HPDE6-E6E7 (cell line): ENCODE results near the gene ZNF280B.

Experiments
- DNase-seq: peaks from one replicate; pipeline ENCODE4 v3.0.0; 2011; ENCODE audit warnings: missing footprints; ENCODE audit errors: extremely low spot score

The ZNF280B gene, protein sequence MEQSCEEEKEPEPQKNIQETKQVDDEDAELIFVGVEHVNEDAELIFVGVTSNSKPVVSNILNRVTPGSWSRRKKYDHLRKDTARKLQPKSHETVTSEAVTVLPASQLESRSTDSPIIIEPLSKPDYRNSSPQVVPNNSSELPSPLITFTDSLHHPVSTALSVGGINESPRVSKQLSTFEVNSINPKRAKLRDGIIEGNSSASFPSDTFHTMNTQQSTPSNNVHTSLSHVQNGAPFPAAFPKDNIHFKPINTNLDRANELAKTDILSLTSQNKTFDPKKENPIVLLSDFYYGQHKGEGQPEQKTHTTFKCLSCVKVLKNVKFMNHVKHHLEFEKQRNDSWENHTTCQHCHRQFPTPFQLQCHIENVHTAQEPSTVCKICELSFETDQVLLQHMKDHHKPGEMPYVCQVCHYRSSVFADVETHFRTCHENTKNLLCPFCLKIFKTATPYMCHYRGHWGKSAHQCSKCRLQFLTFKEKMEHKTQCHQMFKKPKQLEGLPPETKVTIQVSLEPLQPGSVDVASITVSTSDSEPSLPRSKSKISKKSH

DNA sequence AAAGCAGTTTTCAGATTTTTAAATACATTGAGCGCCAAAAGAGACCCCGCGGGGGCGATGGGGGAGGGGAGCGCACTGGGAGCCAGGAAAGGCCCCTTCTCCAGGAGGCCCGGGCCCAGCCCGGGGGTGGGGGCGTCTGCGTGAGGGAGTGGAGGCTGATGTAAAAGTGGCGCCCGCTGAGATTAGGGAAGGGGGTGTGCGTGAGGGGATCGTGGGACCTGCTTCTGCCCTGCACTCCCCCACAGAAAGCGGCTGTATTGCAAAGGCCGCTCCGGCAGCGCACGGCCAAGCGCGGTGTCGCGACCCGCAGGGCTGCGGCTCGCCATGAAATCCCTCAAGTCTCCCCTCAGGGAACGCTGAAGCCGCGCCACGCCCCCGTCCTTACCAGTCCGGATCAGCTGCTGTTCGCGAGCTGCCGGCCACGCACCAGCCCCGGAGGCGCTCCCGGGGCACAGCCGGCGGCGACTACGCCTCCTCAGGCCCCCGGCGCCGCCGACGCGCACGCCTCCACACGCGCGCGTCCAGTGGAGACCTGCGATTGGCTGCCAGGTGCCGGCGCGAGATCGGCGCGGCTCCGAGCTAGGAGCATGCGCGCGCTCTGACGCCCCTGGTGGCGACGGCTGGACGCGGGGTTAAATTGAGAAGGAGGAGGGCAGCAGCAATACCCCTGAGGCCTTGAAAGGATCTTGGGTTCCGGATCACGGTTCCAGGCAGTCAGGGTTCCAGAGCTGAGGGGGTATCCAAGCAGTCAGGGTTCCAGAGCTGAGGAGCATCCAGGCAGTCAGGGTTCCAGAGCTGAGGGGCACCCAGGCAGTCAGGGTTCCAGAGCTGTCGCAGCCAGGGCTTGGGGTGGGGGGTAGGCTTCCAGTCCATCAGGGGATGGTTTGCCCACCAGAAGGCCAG lies at the start of gene ZNF280B:
Gene ZNF280B (minus strand): TSS at position 469 of the 903 bp plus-strand sequence. CDS start 19,344 bp downstream, outside the sequence.
- DNase-seq, result no peak

- no peak for DNase-seq
Observed at GRCh38 chr22:22556995-22557925, 48.7 kb upstream of the ZNF280B start.

DNA sequence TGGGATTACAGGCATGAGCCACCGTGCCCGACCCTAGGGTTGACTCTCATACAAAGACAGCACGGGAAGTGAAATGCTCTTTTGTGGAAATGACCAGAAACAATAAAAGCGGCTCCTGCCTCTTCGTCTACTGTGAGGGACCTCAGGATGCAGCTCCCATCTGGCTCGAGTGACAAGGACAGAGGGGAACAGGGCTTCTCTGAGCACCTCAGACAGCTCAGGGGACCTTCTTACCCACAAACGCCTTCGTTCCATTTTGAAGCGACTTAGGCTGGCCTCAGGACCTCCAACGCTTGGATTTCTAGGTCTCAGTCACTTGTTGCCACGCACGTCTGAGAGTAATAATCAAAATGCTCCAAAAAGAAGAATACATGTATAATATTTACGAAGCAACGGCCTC lies 48.0 kb upstream of the ZNF280B start:
- no peak for DNase-seq

GRCh38 chr22:22555596-22555995 lies 47.1 kb upstream of the ZNF280B start:
- no peak for DNase-seq

DNA sequence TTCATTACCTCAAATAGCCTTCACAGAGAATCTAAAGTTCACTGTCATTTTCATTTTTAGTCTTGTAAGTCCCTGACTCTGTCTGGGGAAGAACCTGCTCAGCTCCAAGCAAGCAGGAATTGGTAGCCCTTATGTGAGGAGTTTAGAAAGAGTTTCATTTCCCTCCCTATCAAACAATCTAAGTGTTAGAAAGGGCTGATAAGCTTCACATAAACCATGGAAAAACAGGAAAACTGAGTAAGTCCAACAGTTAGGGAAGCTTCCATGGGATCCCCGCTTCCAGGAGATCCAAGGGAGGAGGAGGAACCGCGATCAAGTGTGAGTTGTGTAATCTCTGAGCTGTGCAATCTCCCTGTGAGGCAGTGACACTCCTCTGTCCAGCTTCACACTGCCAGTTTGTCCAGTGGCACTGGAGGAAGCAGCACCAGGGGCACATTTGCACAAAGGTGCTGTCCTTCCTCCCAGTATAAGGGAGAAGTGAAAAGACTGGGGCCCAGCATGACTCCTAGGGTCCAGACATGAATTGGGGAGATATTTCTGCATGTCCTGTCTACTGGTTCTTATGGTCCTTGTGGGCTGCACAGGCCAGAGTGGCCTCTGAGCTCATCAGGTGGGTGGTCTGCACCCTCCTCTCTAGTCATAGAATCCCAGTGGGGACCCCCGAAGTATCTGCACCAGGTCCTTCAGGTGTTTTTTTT lies 46.2 kb upstream of the ZNF280B start:
- no peak for DNase-seq

DNA sequence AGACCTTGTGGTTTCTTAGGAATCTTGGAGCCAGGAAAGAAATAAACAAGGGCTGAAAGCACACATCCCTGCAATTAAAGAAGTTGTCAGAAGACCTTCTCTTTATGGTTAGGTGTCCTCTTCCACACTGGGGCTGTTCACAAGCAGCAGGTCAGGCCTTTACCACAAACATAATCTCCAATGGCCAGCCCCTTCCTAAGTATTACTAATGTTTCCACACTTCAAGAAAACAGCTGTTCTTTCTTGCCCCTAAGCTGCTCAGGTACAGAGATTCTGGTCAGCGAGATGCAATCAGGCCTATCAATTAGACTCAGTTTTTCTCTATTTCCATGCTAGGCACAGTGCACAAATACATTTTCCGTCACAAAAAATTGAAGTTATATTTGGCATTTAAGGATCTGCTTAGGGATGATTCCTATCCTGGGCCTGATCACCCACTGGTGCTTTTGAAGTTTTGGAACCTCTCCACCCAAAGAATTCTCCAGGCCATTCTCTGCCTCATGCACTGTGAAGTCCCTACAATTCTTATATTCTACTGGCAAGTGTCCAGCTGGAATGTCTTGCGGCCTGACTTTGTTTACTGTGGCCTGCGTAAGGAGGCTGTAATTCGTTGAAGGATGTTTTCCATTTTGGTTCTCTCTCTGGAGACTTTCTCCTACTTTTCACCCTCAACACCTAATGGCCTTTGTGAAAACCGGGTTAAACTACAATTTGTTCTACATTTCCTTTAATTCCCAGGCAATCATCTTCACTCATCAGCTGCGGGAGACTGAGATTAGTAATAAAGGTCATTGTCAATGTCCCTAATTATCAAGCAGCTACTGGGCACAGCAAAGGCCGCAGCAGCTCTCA lies 45.4 kb upstream of the ZNF280B start:
- no peak for DNase-seq

DNA sequence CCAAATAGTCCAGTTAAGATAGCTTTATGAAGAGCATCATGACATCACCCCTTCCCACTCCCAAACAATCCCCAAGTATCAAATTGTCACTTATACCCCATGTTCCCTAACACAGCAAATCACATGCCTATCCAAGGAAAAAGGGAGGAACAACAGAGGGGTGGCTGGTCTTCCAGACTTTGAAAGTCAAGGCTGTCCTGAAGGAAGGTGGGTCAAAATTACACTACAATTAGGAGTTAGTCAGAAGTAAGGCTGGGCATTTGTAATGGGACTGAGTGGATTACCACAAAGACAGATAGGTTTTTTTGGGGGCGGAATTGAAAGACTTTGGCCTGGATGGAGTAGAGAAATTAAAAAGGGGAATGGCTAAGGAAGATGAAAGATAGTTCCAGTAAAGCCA lies 44.6 kb upstream of the ZNF280B start:
- DNase-seq, result no peak

- DNase-seq, result no peak
Observed at GRCh38 chr22:22552630-22553029, 44.1 kb upstream of the ZNF280B start.

- no peak for DNase-seq
Observed at GRCh38 chr22:22550789-22551434, 42.4 kb upstream of the ZNF280B start.

- DNase-seq, result no peak
Observed at GRCh38 chr22:22548910-22549309, 40.4 kb upstream of the ZNF280B start.

- no peak for DNase-seq
Observed at GRCh38 chr22:22548317-22548716, 39.8 kb upstream of the ZNF280B start.

DNA sequence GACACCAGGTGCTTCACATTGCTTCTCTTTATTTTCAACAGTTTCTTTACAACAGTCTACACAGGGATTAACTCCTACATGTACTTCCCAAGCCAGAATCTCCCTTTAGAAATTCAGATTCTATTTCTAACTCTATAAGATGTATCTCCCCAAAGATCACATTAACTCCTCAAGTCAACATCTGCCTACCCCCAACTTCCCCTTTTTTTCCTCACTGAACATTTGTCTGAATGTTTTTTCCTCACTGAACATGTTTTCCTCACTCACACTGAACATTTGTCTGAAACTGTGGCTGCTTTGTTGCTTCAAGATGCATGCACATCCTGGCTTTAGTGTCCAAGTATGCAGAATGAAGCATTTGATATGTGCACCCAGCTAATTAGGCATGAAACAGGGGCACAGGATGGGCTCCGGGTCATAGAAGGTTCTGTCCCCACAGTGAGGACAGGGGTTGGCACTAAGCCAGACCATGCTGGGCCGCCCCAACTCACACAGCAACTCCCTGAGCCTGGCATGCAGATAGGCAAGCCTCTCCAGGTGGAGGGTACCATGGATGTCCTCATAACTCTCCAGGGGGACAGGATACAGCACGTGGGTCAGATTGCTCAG lies 39.3 kb upstream of the ZNF280B start:
- no peak for DNase-seq

DNA sequence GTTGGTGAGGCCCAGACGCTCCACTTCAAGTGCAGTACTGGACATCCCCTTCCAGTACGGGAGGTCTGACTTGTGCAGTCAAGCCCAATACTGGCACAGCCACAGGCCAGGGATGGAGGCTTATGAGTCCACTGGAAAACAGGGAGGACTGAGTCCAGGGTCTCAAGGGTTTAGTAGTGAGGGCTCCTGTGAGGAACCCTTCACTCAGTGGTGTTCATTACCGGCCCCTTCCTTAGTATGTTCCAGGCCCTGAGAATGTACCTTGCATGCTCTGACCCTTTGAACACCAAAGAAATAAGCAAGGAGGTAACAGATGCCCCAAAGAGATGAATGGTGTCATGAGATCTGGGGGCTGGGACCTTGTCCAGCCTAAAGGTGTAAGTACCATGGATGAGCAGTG lies 38.7 kb upstream of the ZNF280B start:
- DNase-seq, result no peak

DNA sequence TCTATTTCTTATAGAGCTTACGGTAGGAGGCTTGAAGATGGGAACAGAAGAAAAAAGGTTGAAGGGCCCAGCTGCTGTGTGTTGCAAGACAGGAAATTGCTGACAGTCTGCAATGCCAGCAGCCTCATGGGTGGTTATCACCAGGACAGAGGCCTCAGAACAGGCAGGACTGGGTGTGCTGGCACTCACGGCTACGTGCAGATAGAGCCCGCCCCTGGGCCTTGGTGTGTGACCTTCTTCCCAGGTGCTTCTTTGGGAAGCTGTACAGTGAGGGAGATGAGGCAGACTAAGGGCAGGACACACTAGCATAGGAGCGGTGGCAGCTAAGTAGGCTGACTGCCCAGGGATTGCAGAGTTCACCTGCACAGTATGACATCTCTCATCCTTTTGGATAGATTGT lies 37.9 kb upstream of the ZNF280B start:
- DNase-seq, result no peak

DNA sequence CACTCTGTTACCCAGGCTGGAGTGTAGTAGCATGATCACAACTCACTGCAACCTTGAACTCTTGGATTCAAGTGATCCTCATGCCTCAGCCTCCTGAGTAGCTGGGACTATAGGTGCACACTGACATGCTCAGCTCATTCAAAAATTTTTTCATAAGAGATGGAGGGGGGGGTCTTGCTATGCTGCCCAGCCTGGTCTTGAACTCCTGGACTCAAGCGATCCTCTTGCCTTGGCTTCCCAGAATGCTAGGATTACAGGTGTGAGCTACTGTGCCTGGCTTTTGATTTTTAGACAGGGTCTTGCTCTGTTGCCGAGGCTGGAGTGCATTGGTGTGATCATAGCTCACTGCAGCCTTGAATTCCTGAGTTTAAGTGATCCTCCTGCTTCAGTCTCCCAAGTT lies 36.5 kb upstream of the ZNF280B start:
- DNase-seq, result no peak

- DNase-seq, result no peak
Observed at GRCh38 chr22:22538226-22538989, 29.9 kb upstream of the ZNF280B start.

- DNase-seq, result no peak
Observed at GRCh38 chr22:22536916-22537315, 28.4 kb upstream of the ZNF280B start.

GRCh38 chr22:22536515-22536914 lies 28.0 kb upstream of the ZNF280B start:
- no peak for DNase-seq
